SK-N-SH treated with all-trans-retinoic acid at 6 μM for 48 hours (cell line): Measurements from ENCODE around the gene SEC61B.

Source experiments
- ATAC-seq: fragments of 200-7000 bp; cut with Tn5 transposase; 3 replicates; pipeline ENCODE4 v1.9.1; 2020; ENCODE audit warnings: mild to moderate bottlenecking, moderate library complexity
- ARNTL ChIP-seq: fragments of 450-650 bp; formaldehyde crosslinking; IDR thresholded peaks from 2 replicates; pipeline ENCODE4 v1.5.0; 2020; ENCODE audit warnings: low read depth, mild to moderate bottlenecking, moderate library complexity, borderline replicate concordance
- BACH2 ChIP-seq: fragments of 250-450 bp; sonication (Bioruptor Pico); IDR thresholded peaks from 2 replicates; pipeline ENCODE4 v1.9.0; 2021; ENCODE audit warnings: mild to moderate bottlenecking, borderline replicate concordance
- CSDC2 ChIP-seq: fragments of 250-450 bp; sonication (Bioruptor Pico); IDR thresholded peaks from 2 replicates; pipeline ENCODE4 v1.5.0; 2020; ENCODE audit warnings: mild to moderate bottlenecking, moderate library complexity
- CSRNP3 ChIP-seq: fragments of 250-450 bp; sonication (Bioruptor Pico); IDR thresholded peaks from 2 replicates; pipeline ENCODE4 v1.5.1; 2021; ENCODE audit warnings: mild to moderate bottlenecking, moderate library complexity
- ESRRG ChIP-seq: fragments of 250-450 bp; sonication (Bioruptor Pico); IDR thresholded peaks from 2 replicates; pipeline ENCODE4 v1.6.1; 2021; ENCODE audit warnings: mild to moderate bottlenecking
- GLIS3 ChIP-seq: fragments of 250-450 bp; sonication (Bioruptor Pico); IDR thresholded peaks from 2 replicates; pipeline ENCODE4 v1.5.0; 2020; ENCODE audit warnings: mild to moderate bottlenecking, moderate library complexity
- ISL1 ChIP-seq: fragments of 250-450 bp; sonication (Bioruptor Pico); IDR thresholded peaks from 2 replicates; pipeline ENCODE4 v2.1.2; 2022; ENCODE audit warnings: mild to moderate bottlenecking, moderate library complexity
- OSR1 ChIP-seq: fragments of 250-450 bp; sonication (Bioruptor Pico); IDR thresholded peaks from 2 replicates; pipeline ENCODE4 v1.8.0; 2022; ENCODE audit warnings: moderate library complexity, mild to moderate bottlenecking, inconsistent platforms
- PATZ1 ChIP-seq: fragments of 250-450 bp; sonication (Bioruptor Pico); IDR thresholded peaks from 2 replicates; pipeline ENCODE4 v1.8.0; 2020; ENCODE audit warnings: mild to moderate bottlenecking, moderate library complexity, borderline replicate concordance
- PPARA ChIP-seq: fragments of 250-450 bp; sonication (Bioruptor Pico); IDR thresholded peaks from 2 replicates; pipeline ENCODE4 v1.5.0; 2020; ENCODE audit warnings: mild to moderate bottlenecking, borderline replicate concordance
- RARB ChIP-seq: fragments of 250-450 bp; sonication (Bioruptor Pico); IDR thresholded peaks from 2 replicates; pipeline ENCODE4 v1.8.0; 2021; ENCODE audit warnings: mild to moderate bottlenecking, moderate library complexity
- SNAI2 ChIP-seq: fragments of 250-450 bp; sonication (Bioruptor Pico); IDR thresholded peaks from 2 replicates; pipeline ENCODE4 v1.5.0; 2020; ENCODE audit warnings: mild to moderate bottlenecking, moderate library complexity
- TCF4 ChIP-seq: fragments of 250-450 bp; sonication (Bioruptor Pico); IDR thresholded peaks from 2 replicates; pipeline ENCODE4 v1.8.0; 2021; ENCODE audit warnings: mild to moderate bottlenecking, moderate library complexity, borderline replicate concordance
- TOX ChIP-seq: fragments of 250-450 bp; sonication (Bioruptor Pico); IDR thresholded peaks from 2 replicates; pipeline ENCODE4 v1.8.0; 2021; ENCODE audit warnings: mild to moderate bottlenecking, moderate library complexity, borderline replicate concordance
- TSHZ2 ChIP-seq: fragments of 250-450 bp; sonication (Bioruptor Pico); IDR thresholded peaks from 2 replicates; pipeline ENCODE4 v1.5.0; 2020; ENCODE audit warnings: mild to moderate bottlenecking, moderate library complexity
- ZFP30 ChIP-seq: fragments of 450-650 bp; formaldehyde crosslinking; IDR thresholded peaks from 2 replicates; pipeline ENCODE4 v1.5.0; 2022; ENCODE audit warnings: mild to moderate bottlenecking, moderate library complexity
- ZNF565 ChIP-seq: fragments of 450-650 bp; formaldehyde crosslinking; conservative IDR thresholded peaks from 2 replicates; pipeline ENCODE4 v1.5.0; 2020; ENCODE audit warnings: low read depth, mild to moderate bottlenecking, moderate library complexity
- ZNF8 ChIP-seq: fragments of 450-650 bp; formaldehyde crosslinking; IDR thresholded peaks from 2 replicates; pipeline ENCODE4 v1.5.0; 2020; ENCODE audit warnings: mild to moderate bottlenecking, moderate library complexity
- TF ChIP-seq, protein P1 (sequence below): fragments of 250-450 bp; sonication (Bioruptor Pico); IDR thresholded peaks from 2 replicates; pipeline ENCODE4 v1.5.1; 2020; ENCODE audit warnings: low read depth, mild to moderate bottlenecking, moderate library complexity
- TF ChIP-seq, protein P2 (sequence below): fragments of 250-450 bp; sonication (Bioruptor Pico); IDR thresholded peaks from 2 replicates; pipeline ENCODE4 v1.8.0; 2021; ENCODE audit warnings: low read depth, mild to moderate bottlenecking, moderate library complexity, borderline replicate concordance

SEC61B gene

DNA sequence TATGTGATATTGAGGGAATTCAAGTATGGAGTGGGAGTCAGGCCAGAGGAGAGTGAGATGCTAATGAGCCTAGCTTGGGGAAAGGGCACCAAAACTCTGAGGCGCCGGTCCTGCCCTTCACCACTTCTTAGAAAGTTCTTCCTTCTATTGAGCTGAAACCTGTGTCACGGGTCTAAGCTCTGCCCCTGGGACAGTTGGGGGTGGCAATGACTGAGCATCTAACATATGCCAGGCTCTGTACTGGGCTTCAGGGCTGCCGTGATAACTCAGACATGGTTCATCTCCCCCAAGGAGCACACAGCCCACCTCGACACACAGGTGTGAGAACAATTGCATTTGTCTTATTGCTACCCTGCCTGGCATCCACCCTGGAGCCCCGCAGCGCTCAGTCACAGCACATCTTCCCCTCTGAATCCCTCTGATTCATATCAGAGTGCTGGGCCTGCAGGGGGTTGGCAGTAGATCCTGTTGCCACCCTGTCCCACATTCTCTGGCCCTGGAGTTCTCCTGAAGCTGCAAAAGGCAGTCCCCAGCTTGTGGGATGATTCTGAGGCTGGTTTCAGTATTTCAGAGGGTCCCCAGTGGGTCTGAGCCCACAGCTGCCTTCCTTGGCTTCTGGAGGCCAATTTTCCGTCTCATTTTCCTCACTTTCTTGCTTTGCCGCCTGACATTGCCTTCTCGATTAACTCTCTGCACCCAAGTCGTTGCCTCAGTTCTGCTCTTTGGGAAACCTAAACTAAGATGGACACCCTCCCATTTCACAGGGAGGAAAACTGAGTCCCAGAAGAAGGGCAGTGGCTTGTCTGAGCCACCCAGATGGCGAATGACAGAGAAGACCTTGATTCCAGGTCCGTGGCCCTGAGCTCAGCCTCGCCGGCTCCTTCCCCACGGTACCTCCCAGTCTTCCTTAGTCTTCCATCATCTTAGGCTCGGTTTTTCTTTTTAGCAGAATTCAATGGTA, 42.9 kb upstream of the SEC61B start:
- ATAC-seq, result no peak

DNA sequence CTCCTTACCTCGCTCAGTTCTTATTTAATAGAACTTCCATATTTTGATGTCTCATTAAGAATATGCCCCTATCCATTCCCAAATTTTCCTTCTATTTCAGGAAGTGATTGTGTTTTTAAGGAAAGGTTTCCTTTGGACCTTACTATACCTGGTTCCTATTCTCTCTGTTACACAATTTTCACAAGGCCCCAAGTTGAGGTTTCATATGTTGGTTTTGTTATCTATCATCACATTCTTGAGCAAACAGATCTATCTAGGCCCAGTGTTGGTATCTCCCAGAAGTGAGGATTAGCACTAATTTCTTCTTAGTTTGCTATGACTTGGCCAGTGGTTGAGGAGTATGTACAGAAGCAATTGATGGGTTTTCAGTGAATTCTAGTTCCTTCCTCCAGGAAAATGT, 41.9 kb upstream of the SEC61B start:
- ATAC-seq, result no peak
- TF ChIP-seq GLIS3 (CRISPR knock-in tag), result no peak
- no peak for TF ChIP-seq CSRNP3 (CRISPR knock-in tag)
- TF ChIP-seq TSHZ2 (CRISPR knock-in tag), result no peak
- no peak for TF ChIP-seq ZFP30 (CRISPR knock-in tag)
- TF ChIP-seq ARNTL, result no peak

More for the DNA sequence above, 42.9 kb upstream of the SEC61B start:
- TF ChIP-seq SNAI2 (CRISPR knock-in tag), result no peak
- no peak for TF ChIP-seq GLIS3 (CRISPR knock-in tag)
- TF ChIP-seq ISL1 (CRISPR knock-in tag), result no peak
- no peak for TF ChIP-seq ZNF565
- no peak for TF ChIP-seq OSR1 (CRISPR knock-in tag)
- TF ChIP-seq PPARA, result no peak
- no peak for TF ChIP-seq RARB
- TF ChIP-seq ARNTL, result no peak
- TF ChIP-seq CSRNP3 (CRISPR knock-in tag), result no peak
- no peak for TF ChIP-seq ESRRG (CRISPR knock-in tag)
- no peak for TF ChIP-seq CSDC2 (CRISPR knock-in tag)
- TF ChIP-seq, protein P1, sequence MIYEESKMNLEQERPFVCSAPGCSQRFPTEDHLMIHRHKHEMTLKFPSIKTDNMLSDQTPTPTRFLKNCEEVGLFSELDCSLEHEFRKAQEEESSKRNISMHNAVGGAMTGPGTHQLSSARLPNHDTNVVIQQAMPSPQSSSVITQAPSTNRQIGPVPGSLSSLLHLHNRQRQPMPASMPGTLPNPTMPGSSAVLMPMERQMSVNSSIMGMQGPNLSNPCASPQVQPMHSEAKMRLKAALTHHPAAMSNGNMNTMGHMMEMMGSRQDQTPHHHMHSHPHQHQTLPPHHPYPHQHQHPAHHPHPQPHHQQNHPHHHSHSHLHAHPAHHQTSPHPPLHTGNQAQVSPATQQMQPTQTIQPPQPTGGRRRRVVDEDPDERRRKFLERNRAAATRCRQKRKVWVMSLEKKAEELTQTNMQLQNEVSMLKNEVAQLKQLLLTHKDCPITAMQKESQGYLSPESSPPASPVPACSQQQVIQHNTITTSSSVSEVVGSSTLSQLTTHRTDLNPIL, result no peak
- TF ChIP-seq, protein P2, sequence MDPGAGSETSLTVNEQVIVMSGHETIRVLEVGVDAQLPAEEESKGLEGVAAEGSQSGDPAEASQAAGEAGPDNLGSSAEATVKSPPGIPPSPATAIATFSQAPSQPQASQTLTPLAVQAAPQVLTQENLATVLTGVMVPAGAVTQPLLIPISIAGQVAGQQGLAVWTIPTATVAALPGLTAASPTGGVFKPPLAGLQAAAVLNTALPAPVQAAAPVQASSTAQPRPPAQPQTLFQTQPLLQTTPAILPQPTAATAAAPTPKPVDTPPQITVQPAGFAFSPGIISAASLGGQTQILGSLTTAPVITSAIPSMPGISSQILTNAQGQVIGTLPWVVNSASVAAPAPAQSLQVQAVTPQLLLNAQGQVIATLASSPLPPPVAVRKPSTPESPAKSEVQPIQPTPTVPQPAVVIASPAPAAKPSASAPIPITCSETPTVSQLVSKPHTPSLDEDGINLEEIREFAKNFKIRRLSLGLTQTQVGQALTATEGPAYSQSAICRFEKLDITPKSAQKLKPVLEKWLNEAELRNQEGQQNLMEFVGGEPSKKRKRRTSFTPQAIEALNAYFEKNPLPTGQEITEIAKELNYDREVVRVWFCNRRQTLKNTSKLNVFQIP (CRISPR knock-in tag), result no peak
- TF ChIP-seq ZFP30 (CRISPR knock-in tag), result no peak
- TF ChIP-seq PATZ1, result no peak
- no peak for TF ChIP-seq TOX
- TF ChIP-seq TSHZ2 (CRISPR knock-in tag), result no peak
- TF ChIP-seq ZNF8 (CRISPR knock-in tag), result no peak
- no peak for TF ChIP-seq BACH2 (CRISPR knock-in tag)
- TF ChIP-seq TCF4 (CRISPR knock-in tag), result no peak
